Testis (tissue), 2 donors: ENCODE results near the gene ENKD1.

Experiments used
- POLR2A ChIP-seq: fragments of 450-650 bp; IDR thresholded peaks from one replicate; pipeline ENCODE4 v1.6.1; 2017; ENCODE audit warnings: antibody characterized with exemption, mild to moderate bottlenecking, moderate library complexity
- TF ChIP-seq, protein P1 (sequence below), 3 experiments: fragments of 450-650 bp in 2 of 3; fragments of 200-600 bp in 1 of 3; sonication (generic) in 1 of 3; IDR thresholded peaks; one replicate each; pipeline ENCODE4 v1.5.1; 2016 to 2019; ENCODE audit warnings: antibody characterized with exemption in 3 of 3, mild to moderate bottlenecking in 2 of 3, moderate library complexity in 1 of 3

DNA sequence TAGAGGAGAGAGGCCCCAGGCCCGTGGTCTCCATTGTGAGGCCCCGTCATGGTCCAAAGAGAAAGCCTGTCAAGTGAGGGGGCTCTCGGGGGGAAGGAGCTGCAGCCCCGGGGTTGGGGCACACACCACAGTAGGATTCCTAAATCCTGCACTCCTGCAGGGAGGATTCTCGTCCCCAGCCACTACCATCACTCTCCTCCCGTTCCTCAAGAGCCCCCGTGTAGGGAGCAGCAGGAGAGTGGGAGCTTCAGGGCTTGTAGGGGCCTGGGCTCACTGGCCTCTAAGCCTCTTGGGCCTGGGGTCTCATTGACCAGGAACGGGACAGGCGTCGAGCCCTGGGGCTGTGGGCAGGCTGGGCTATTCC is 885 bp upstream of the ENKD1 start:
- TF ChIP-seq, protein P1, sequence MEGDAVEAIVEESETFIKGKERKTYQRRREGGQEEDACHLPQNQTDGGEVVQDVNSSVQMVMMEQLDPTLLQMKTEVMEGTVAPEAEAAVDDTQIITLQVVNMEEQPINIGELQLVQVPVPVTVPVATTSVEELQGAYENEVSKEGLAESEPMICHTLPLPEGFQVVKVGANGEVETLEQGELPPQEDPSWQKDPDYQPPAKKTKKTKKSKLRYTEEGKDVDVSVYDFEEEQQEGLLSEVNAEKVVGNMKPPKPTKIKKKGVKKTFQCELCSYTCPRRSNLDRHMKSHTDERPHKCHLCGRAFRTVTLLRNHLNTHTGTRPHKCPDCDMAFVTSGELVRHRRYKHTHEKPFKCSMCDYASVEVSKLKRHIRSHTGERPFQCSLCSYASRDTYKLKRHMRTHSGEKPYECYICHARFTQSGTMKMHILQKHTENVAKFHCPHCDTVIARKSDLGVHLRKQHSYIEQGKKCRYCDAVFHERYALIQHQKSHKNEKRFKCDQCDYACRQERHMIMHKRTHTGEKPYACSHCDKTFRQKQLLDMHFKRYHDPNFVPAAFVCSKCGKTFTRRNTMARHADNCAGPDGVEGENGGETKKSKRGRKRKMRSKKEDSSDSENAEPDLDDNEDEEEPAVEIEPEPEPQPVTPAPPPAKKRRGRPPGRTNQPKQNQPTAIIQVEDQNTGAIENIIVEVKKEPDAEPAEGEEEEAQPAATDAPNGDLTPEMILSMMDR (IDR thresholded peaks at IDR 0.05) = no peak
- TF ChIP-seq POLR2A = no peak
